Hepatocyte (in vitro differentiated cells): ENCODE results near the gene PPP3CA.

ENCODE experiments used
- EZH2phosphoT487 ChIP-seq: fragments of 200-600 bp; sonication (generic); IDR thresholded peaks from one replicate; pipeline ENCODE4 v1.6.1; 2018; ENCODE audit warnings: antibody characterized with exemption, mild to moderate bottlenecking, low read depth, moderate library complexity; ENCODE audit not compliant: unreplicated experiment, severe bottlenecking
- TF ChIP-seq, protein P1 (sequence below): fragments of 200-600 bp; sonication (generic); IDR thresholded peaks from 2 replicates; pipeline ENCODE4 v1.5.1; 2016; ENCODE audit warnings: antibody characterized with exemption, mild to moderate bottlenecking; ENCODE audit not compliant: poor library complexity

DNA sequence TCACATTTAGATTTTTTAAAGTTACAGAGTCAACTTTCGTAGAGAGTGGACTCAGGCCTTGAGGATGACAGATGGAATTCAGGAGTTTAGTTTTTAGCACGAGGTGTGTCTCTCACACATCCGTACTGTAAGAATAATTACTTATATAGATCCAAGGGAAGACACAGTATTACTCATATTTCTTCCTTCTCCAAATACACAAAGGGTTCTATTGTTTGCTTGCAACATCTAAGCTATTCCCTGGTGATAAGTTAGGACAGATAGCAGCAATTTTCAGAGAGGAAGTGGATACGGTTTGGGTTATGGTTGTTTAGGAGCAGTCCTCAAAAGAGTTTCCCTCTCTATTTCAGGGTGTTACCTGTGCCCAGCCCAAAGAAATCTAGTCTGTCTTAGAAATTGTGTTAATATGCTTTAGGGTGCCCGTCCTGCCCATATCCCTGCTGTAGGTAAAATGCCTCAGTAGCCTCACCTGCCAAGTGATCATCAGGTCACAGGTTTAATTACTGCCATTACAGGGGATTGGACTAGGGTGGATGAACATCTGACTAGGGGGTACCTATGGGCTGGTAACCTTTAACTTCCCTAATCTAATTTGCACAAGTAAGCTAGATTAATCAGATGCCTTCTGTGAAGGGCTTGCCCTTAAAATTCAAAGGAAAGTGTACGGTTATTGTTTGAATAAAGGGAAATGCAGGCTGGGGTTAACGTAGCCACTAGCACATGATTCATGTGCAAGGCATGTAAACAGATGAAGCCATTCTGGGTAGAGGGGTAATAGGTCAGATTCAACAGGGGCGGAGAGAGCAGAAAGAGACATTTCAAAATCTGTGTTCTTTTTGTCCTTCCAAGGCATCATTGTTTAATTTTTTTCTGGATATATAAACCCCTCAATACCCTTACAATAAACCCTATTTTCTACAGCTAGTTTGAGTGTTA, 8.7 kb upstream of the PPP3CA start:
- TF ChIP-seq, protein P1, sequence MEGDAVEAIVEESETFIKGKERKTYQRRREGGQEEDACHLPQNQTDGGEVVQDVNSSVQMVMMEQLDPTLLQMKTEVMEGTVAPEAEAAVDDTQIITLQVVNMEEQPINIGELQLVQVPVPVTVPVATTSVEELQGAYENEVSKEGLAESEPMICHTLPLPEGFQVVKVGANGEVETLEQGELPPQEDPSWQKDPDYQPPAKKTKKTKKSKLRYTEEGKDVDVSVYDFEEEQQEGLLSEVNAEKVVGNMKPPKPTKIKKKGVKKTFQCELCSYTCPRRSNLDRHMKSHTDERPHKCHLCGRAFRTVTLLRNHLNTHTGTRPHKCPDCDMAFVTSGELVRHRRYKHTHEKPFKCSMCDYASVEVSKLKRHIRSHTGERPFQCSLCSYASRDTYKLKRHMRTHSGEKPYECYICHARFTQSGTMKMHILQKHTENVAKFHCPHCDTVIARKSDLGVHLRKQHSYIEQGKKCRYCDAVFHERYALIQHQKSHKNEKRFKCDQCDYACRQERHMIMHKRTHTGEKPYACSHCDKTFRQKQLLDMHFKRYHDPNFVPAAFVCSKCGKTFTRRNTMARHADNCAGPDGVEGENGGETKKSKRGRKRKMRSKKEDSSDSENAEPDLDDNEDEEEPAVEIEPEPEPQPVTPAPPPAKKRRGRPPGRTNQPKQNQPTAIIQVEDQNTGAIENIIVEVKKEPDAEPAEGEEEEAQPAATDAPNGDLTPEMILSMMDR, result no peak
- no peak for TF ChIP-seq EZH2phosphoT487
